IMR-90 (cell line): Measurements from ENCODE around the gene PARP1. TPM values are rescaled to one million over a fixed set of nuclear protein-coding genes. Genes with fewer than 3 reads are reported as not detected.

Source experiments
- ATAC-seq: fragments of 200-7000 bp; cut with Tn5 transposase; 2 replicates; pipeline ENCODE4 v1.9.1; 2020; ENCODE audit warnings: low read depth, mild to moderate bottlenecking, moderate library complexity
- BruUV-seq: library from RNA; stranded (reverse); fragments of 400-500 nt; replicated peaks from 2 replicates; lab custom pipeline; 2021; lab: Mats Ljungman, UMichigan
- CTCF ChIA-PET: fragments of 300-600 bp; formaldehyde crosslinking; extraction: SDS; loops from one replicate; lab custom pipeline; 2021; ENCODE audit warnings: antibody characterized with exemption; lab: Yijun Ruan, JAX
- POLR2A ChIA-PET: fragments of 300-600 bp; sonication (Branson Sonifier 250); formaldehyde crosslinking; loops from one replicate; lab custom pipeline; 2022; ENCODE audit warnings: antibody characterized with exemption; ENCODE audit not compliant: unreplicated experiment; lab: Charles Lee
- DNase-seq: peaks from one replicate; pipeline ENCODE4 v3.0.0; 2013
- H2AFZ ChIP-seq: replicated peaks from 2 replicates; pipeline ENCODE3; 2013; ENCODE audit warnings: low read length, mild to moderate bottlenecking; ENCODE audit not compliant: poor library complexity
- H2AK5ac ChIP-seq: 2 replicates; pipeline ENCODE4 v1.6.1; 2013; ENCODE audit warnings: low read depth, low read length, inconsistent platforms
- H2AK9ac ChIP-seq: replicated peaks from 2 replicates; pipeline ENCODE3; 2013; ENCODE audit warnings: mild to moderate bottlenecking, low read depth, low read length, moderate library complexity; ENCODE audit not compliant: poor library complexity
- H2BK120ac ChIP-seq: 2 replicates; pipeline ENCODE4 v1.6.1; 2013; ENCODE audit warnings: low read depth, low read length, inconsistent platforms
- H2BK15ac ChIP-seq: 3 replicates; pipeline ENCODE4 v1.6.1; 2013; ENCODE audit warnings: low read depth, low read length, inconsistent platforms
- H2BK20ac ChIP-seq: 2 replicates; pipeline ENCODE4 v1.6.1; 2013; ENCODE audit warnings: low read depth, mild to moderate bottlenecking, inconsistent platforms, low read length, moderate library complexity
- H2BK5ac ChIP-seq: 2 replicates; pipeline ENCODE4 v1.6.1; 2013; ENCODE audit warnings: mild to moderate bottlenecking, low read depth, low read length, inconsistent platforms; ENCODE audit not compliant: poor library complexity, severe bottlenecking
- H3K14ac ChIP-seq: replicated peaks from 2 replicates; pipeline ENCODE4 v1.6.1; 2013; ENCODE audit warnings: low read depth, low read length, inconsistent platforms
- H3K18ac ChIP-seq: 2 replicates; pipeline ENCODE4 v1.6.1; 2013; ENCODE audit warnings: low read depth, low read length, control low read depth
- H3K23ac ChIP-seq: 2 replicates; pipeline ENCODE4 v1.6.1; 2013; ENCODE audit warnings: low read depth, low read length, inconsistent platforms
- H3K27ac ChIP-seq: 2 replicates; pipeline ENCODE4 v1.5.1; 2013; ENCODE audit warnings: mild to moderate bottlenecking, control low read depth, low read length; ENCODE audit not compliant: insufficient read depth
- H3K27me3 ChIP-seq: 2 replicates; pipeline ENCODE4 v1.6.1; 2013; ENCODE audit warnings: low read length; ENCODE audit not compliant: control insufficient read depth, insufficient read depth
- H3K36me3 ChIP-seq: 2 replicates; pipeline ENCODE4 v1.6.1; 2013; ENCODE audit warnings: low read length, mixed read lengths; ENCODE audit not compliant: control insufficient read depth, insufficient read depth
- H3K4ac ChIP-seq: 2 replicates; pipeline ENCODE4 v1.6.1; 2013; ENCODE audit warnings: low read depth, low read length, inconsistent platforms
- H3K4me1 ChIP-seq: 2 replicates; pipeline ENCODE4 v1.6.1; 2013; ENCODE audit warnings: low read length, mixed read lengths; ENCODE audit not compliant: control insufficient read depth, insufficient read depth
- H3K4me2 ChIP-seq: 2 replicates; pipeline ENCODE4 v1.6.1; 2013; ENCODE audit warnings: low read depth, mild to moderate bottlenecking, control low read depth, low read length, moderate library complexity
- H3K4me3 ChIP-seq: 2 replicates; pipeline ENCODE4 v1.5.1; 2013; ENCODE audit warnings: low read depth, mild to moderate bottlenecking, control low read depth, low read length, moderate library complexity; ENCODE audit not compliant: insufficient read depth
- H3K56ac ChIP-seq: 2 replicates; pipeline ENCODE4 v1.6.1; 2013; ENCODE audit warnings: low read length, inconsistent platforms; ENCODE audit not compliant: insufficient read depth; ENCODE audit errors: extremely low read depth
- H3K79me1 ChIP-seq, 2 experiments: 2 replicates each; pipeline ENCODE4 v1.6.1; 2013; ENCODE audit warnings: low read length in 2 of 2, inconsistent platforms in 1 of 2, low read depth in 1 of 2
- H3K9ac ChIP-seq: 2 replicates; pipeline ENCODE4 v1.6.1; 2013; ENCODE audit warnings: low read depth, low read length, control low read depth
- H3K9me1 ChIP-seq: 2 replicates; pipeline ENCODE4 v1.6.1; 2013; ENCODE audit warnings: low read length, inconsistent platforms; ENCODE audit not compliant: insufficient read depth
- H3K9me3 ChIP-seq: 2 replicates; pipeline ENCODE4 v1.6.1; 2013; ENCODE audit warnings: low read length; ENCODE audit not compliant: control insufficient read depth, insufficient read depth
- H4K20me1 ChIP-seq: 2 replicates; pipeline ENCODE4 v1.6.1; 2013; ENCODE audit warnings: low read length, inconsistent platforms; ENCODE audit not compliant: insufficient read depth
- H4K5ac ChIP-seq: 2 replicates; pipeline ENCODE4 v1.6.1; 2013; ENCODE audit warnings: mild to moderate bottlenecking, low read depth, low read length, control low read depth
- H4K8ac ChIP-seq, 2 experiments: 2 replicates each; pipeline ENCODE4 v1.6.1; 2013; ENCODE audit warnings: low read depth in 2 of 2, low read length in 2 of 2, control low read depth in 1 of 2, inconsistent platforms in 1 of 2
- H4K91ac ChIP-seq: 2 replicates; pipeline ENCODE4 v1.6.1; 2013; ENCODE audit warnings: low read depth, low read length, inconsistent platforms; ENCODE audit not compliant: insufficient read depth
- BHLHE40 ChIP-seq: fragments of 150-350 bp; IDR thresholded peaks from 2 replicates; pipeline ENCODE4 v1.6.1; 2016; ENCODE audit warnings: mild to moderate bottlenecking, low read depth, low read length
- CHD1 ChIP-seq: IDR thresholded peaks from 2 replicates; pipeline ENCODE4 v1.6.1; 2012; ENCODE audit warnings: low read depth, low read length, improper control_type of control experiment
- CTCF ChIP-seq: conservative IDR thresholded peaks from 2 replicates; pipeline ENCODE4 v1.5.1; 2012; ENCODE audit warnings: mild to moderate bottlenecking, low read depth, low read length, improper control_type of control experiment
- ELK1 ChIP-seq: fragments of 150-350 bp; IDR thresholded peaks from 2 replicates; pipeline ENCODE4 v1.6.1; 2016; ENCODE audit warnings: low read depth, mild to moderate bottlenecking, low read length, moderate library complexity, borderline replicate concordance
- FOS ChIP-seq: fragments of 150-350 bp; IDR thresholded peaks from 2 replicates; pipeline ENCODE4 v1.6.1; 2016; ENCODE audit warnings: low read depth, low read length
- MAFK ChIP-seq: IDR thresholded peaks from 2 replicates; pipeline ENCODE4 v1.6.1; 2012; ENCODE audit warnings: low read depth, low read length, improper control_type of control experiment
- MXI1 ChIP-seq: IDR thresholded peaks from 2 replicates; pipeline ENCODE4 v1.6.1; 2012; ENCODE audit warnings: low read depth, mild to moderate bottlenecking, low read length, moderate library complexity, borderline replicate concordance
- NFE2L2 ChIP-seq: fragments of 150-350 bp; IDR thresholded peaks from 2 replicates; pipeline ENCODE4 v1.6.1; 2016; ENCODE audit warnings: low read depth, mild to moderate bottlenecking, low read length
- RAD21 ChIP-seq: IDR thresholded peaks from 2 replicates; pipeline ENCODE4 v1.6.1; 2012; ENCODE audit warnings: low read length, improper control_type of control experiment
- RCOR1 ChIP-seq: IDR thresholded peaks from 2 replicates; pipeline ENCODE4 v1.6.1; 2012; ENCODE audit warnings: mild to moderate bottlenecking, low read length, improper control_type of control experiment; ENCODE audit not compliant: insufficient replicate concordance
- RFX5 ChIP-seq: IDR thresholded peaks from 2 replicates; pipeline ENCODE4 v1.8.0; 2012; ENCODE audit warnings: low read depth, mild to moderate bottlenecking, low read length, moderate library complexity
- USF2 ChIP-seq: fragments of 150-350 bp; IDR thresholded peaks from 2 replicates; pipeline ENCODE4 v1.6.1; 2017; ENCODE audit warnings: mild to moderate bottlenecking, antibody characterized with exemption, low read length, low read depth
- WGBS, 2 experiments: methylation state at CpG; one replicate each; pipeline versions ENCODE4 v1.1.5 to v1.1.7; 2013; ENCODE audit warnings: missing lambda C conversion rate in 2 of 2; ENCODE audit not compliant: insufficient read length in 1 of 2; ENCODE audit errors: extremely low coverage in 2 of 2; 5-methylcytosine and 5-hydroxymethylcytosine counted together
- dilution Hi-C: fragments of 300-500 bp; cut with HindIII; formaldehyde crosslinking; loops from one replicate; pipeline ENCODE4 v1.14.3; 2018; ENCODE audit warnings: low sequenced_read_pairs; ENCODE audit not compliant: unreplicated experiment
- in situ Hi-C: fragments of 300-500 bp; cut with MboI; formaldehyde crosslinking; loops from 3 replicates; pipeline ENCODE4 v1.14.3; 2019; ENCODE audit warnings: low sequenced_read_pairs, inconsistent platforms, mixed read lengths
- intact Hi-C: fragments of 100-400 bp; cut with micrococcal nuclease; formaldehyde crosslinking; loops from 2 replicates; pipeline ENCODE4 v1.10.0; 2022
- polyA plus RNA-seq, 3 experiments: library from polyadenylated mRNA; depleted of rRNA; stranded (reverse); fragments of >200 nt; gene quantifications; 2 replicates each; pipeline ENCODE4 v1.2.3, GENCODE V29; 2012; ENCODE audit warnings: low replicate concordance in 1 of 3
- total RNA-seq: library from RNA; depleted of rRNA; stranded (reverse); fragments of >200 nt; gene quantifications from 2 replicates; pipeline ENCODE4 v1.2.3, GENCODE V29; 2012

PARP1 gene
- total and polyA plus RNA-seq, 2 of the 4 experiments (the other 2 are of a cell fraction): 86.5 to 105 TPM

- TF ChIP-seq BHLHE40: no peak
- TF ChIP-seq RAD21: no peak
These were observed 10.6 kb downstream of the PARP1 start (continued) for GRCh38 chr1:226397011-226397926.

- H3K4me3 ChIP-seq: no peak overlapping the region
- no peak overlapping the region for H3K9ac ChIP-seq
- H3K18ac ChIP-seq: no peak overlapping the region
- H2BK5ac ChIP-seq: no peak overlapping the region
- POLR2A ChIA-PET: no interaction called here
- no peak overlapping the region for H3K27ac ChIP-seq
- no peak overlapping the region for H4K91ac ChIP-seq
- no CpG with 5 or more reads among the region's 6 CpGs for WGBS, 2 experiments
- CTCF ChIA-PET: no interaction called here
- peaks cover 9% of the 10 kb centered on the region; the same call in 1 of the 2 replicates for H3K9me1 ChIP-seq
- no TSS peak for BruUV-seq
- no peak overlapping the region for H3K4ac ChIP-seq
- in situ Hi-C loops: no loop called here
- ATAC-seq (no peak), DNase-seq (no peak)
- no peak overlapping the region for H3K23ac ChIP-seq
- H3K9me3 ChIP-seq: no peaks in the 10 kb centered on the region
- H2AK9ac ChIP-seq: no peak overlapping the region
- no peak overlapping the region for H3K56ac ChIP-seq
- no peak overlapping the region for H3K4me2 ChIP-seq
- H2AFZ ChIP-seq: no peak overlapping the region
- H2BK15ac ChIP-seq: no peak overlapping the region
- peaks cover 39 to 43% of the 10 kb centered on the region in 2 experiments; a peak in 3 of 4 replicates for H3K79me1 ChIP-seq
- intact Hi-C loops: no loop called here
- peaks cover 28% of the 10 kb centered on the region for H3K36me3 ChIP-seq
- no peak overlapping the region for H2BK120ac ChIP-seq
- no peak overlapping the region for H4K5ac ChIP-seq
- no peaks in the 10 kb centered on the region for H3K4me1 ChIP-seq
- H4K8ac ChIP-seq: no peak overlapping the region
- no peak overlapping the region for H2BK20ac ChIP-seq
- dilution Hi-C loops: no loop called here
- H2AK5ac ChIP-seq: no peak overlapping the region
- no peak overlapping the region for H3K14ac ChIP-seq
- no peaks in the 10 kb centered on the region; the same call in 1 of the 2 replicates for H4K20me1 ChIP-seq
- no peaks in the 10 kb centered on the region for H3K27me3 ChIP-seq
- no peak for TF ChIP-seq MAFK
- no peak for TF ChIP-seq ELK1
- TF ChIP-seq CHD1: no peak
- no peak for TF ChIP-seq MXI1
- TF ChIP-seq RFX5: no peak
- no peak for TF ChIP-seq NFE2L2
- no peak for TF ChIP-seq BHLHE40
- TF ChIP-seq CTCF: no peak
- TF ChIP-seq RAD21: no peak
- no peak for TF ChIP-seq FOS
- TF ChIP-seq RCOR1: no peak
- no peak for TF ChIP-seq USF2
These were observed 12.1 kb downstream of the PARP1 start for GRCh38 chr1:226395753-226396152.
